Calu3 (cell line): ENCODE data around the gene CELSR2. TPM values are rescaled to one million over a fixed set of nuclear protein-coding genes. Genes with fewer than 3 reads are reported as not detected.

Experiments
- BruUV-seq: library from RNA; stranded (reverse); fragments of 400-500 nt; replicated peaks from 2 replicates; lab custom pipeline; 2021; lab: Mats Ljungman, UMichigan
- CTCF ChIA-PET: fragments of 300-600 bp; sonication (Branson Sonifier 250); formaldehyde crosslinking; loops from one replicate; lab custom pipeline; 2022; ENCODE audit warnings: antibody characterized with exemption; lab: Charles Lee
- DNase-seq: peaks from one replicate; pipeline ENCODE4 v3.0.0; 2022
- H3K27ac Mint-ChIP-seq: one replicate; pipeline ENCODE4 v1.8.0; 2022; ENCODE audit warnings: mixed read lengths; ENCODE audit not compliant: unreplicated experiment
- H3K27me3 Mint-ChIP-seq: one replicate; pipeline ENCODE4 v1.8.0; 2022; ENCODE audit warnings: mixed read lengths; ENCODE audit not compliant: unreplicated experiment
- H3K36me3 Mint-ChIP-seq: one replicate; pipeline ENCODE4 v1.8.0; 2022; ENCODE audit warnings: mild to moderate bottlenecking, moderate library complexity, mixed read lengths; ENCODE audit not compliant: insufficient read depth, unreplicated experiment
- H3K4me1 Mint-ChIP-seq: one replicate; pipeline ENCODE4 v1.8.0; 2022; ENCODE audit warnings: mild to moderate bottlenecking, low read depth, mixed read lengths; ENCODE audit not compliant: unreplicated experiment
- H3K4me3 Mint-ChIP-seq: one replicate; pipeline ENCODE4 v1.8.0; 2022; ENCODE audit warnings: mild to moderate bottlenecking, low read depth, moderate library complexity, mixed read lengths; ENCODE audit not compliant: unreplicated experiment
- H3K9me3 Mint-ChIP-seq: one replicate; pipeline ENCODE4 v1.8.0; 2022; ENCODE audit warnings: low read depth, mixed read lengths; ENCODE audit not compliant: unreplicated experiment
- CTCF ChIP-seq: fragments of 200-600 bp; IDR thresholded peaks from one replicate; pipeline ENCODE4 v1.8.0; 2022; ENCODE audit warnings: antibody characterized with exemption; ENCODE audit not compliant: unreplicated experiment
- intact Hi-C: fragments of 100-400 bp; cut with micrococcal nuclease; formaldehyde crosslinking; loops from one replicate; pipeline ENCODE4 v1.10.0; 2022; ENCODE audit not compliant: unreplicated experiment
- total RNA-seq: library from RNA; stranded (reverse); gene quantifications from 2 replicates; pipeline ENCODE4 v1.2.3, GENCODE V29; 2022

Gene CELSR2
- total RNA-seq, 1 experiment from 2014 or later, result 5.3 TPM

DNA sequence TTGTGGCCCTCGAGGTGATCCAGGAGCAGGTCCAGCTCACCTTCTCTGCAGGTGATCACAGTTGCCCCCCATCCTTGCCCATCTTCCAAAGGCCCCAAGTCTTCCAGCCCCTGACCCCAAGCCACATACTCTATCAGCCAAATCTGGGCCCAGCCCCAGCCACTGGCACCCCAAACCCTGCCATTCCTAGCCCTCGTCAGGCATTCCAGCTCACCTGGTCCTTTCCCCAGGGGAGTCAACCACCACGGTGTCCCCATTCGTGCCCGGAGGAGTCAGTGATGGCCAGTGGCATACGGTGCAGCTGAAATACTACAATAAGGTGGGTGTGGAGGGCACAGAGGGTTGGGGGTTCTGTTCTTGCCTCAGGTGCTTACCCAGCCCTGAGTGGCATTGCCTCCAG, 12.2 kb downstream of the CELSR2 start:
- H3K36me3 Mint-ChIP-seq, result peaks cover 5% of the 10 kb centered on the region
- no TSS peak for BruUV-seq
- CTCF ChIA-PET, result no interaction called here

GRCh38 chr1:109262231-109263055, 13.1 kb downstream of the CELSR2 start:
- no peak for DNase-seq
- Mint-ChIP-seq H3K4me3 (no peak overlapping the region), H3K27me3 (no peaks in the 10 kb centered on the region), H3K9me3 (no peaks in the 10 kb centered on the region), H3K36me3 (peaks cover 5% of the 10 kb centered on the region), H3K4me1 (peaks cover 7% of the 10 kb centered on the region), H3K27ac (no peak overlapping the region)
- intact Hi-C loops, result loop anchor here (1.0 kb wide), 1 partner anchor 137 kb away; no protein-coding TSS in a partner anchor
- CTCF ChIA-PET, result no interaction called here
- no TSS peak for BruUV-seq
- no peak for TF ChIP-seq CTCF

More for the DNA sequence above, 12.2 kb downstream of the CELSR2 start:
- TF ChIP-seq CTCF, result no peak
- DNase-seq, result no peak
- Mint-ChIP-seq H3K4me3 (no peak overlapping the region), H3K4me1 (peaks cover 7% of the 10 kb centered on the region), H3K27ac (no peak overlapping the region), H3K9me3 (no peaks in the 10 kb centered on the region), H3K27me3 (no peaks in the 10 kb centered on the region)
- intact Hi-C loops, result no loop called here

DNA sequence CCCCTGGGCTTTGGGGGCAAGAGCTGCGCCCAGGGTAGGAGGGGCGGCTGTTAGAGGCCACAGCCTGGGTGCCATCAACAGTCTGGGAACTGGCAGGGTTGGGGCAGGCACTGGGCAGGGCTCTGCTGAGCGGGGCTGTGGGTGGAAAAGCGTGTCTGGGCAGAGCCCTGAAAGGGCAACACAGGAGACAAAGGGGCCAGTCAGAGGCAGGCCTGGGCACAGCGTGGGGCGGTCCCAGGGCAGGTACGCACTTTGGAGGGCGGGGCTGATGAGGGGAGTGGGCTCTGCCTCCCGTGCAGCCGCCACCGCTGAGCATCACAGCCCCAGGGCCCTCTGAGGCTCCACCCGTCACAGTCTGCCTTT, 13.9 kb downstream of the CELSR2 start:
- Mint-ChIP-seq H3K27me3 (no peaks in the 10 kb centered on the region), H3K4me1 (peaks cover 7% of the 10 kb centered on the region), H3K36me3 (peaks cover 3% of the 10 kb centered on the region), H3K9me3 (peaks cover 2% of the 10 kb centered on the region), H3K4me3 (no peak overlapping the region), H3K27ac (no peak overlapping the region)
- no peak for DNase-seq
- BruUV-seq, result no TSS peak
- no peak for TF ChIP-seq CTCF
- intact Hi-C loops, result loop anchor here (1.0 kb wide), 1 partner anchor 136 kb away; no protein-coding TSS in a partner anchor
- CTCF ChIA-PET, result no interaction called here

- DNase-seq, result peak; percentile 94
- Mint-ChIP-seq H3K36me3 (peaks cover 7% of the 10 kb centered on the region), H3K27ac (no peak overlapping the region), H3K9me3 (peaks cover 2% of the 10 kb centered on the region), H3K4me3 (no peak overlapping the region), H3K4me1 (peaks cover 7% of the 10 kb centered on the region), H3K27me3 (no peaks in the 10 kb centered on the region)
- CTCF ChIA-PET, result interaction anchor here (0.7 kb wide), 1 partner anchor 10 kb away, joined by 4 read pairs; no protein-coding TSS in a partner anchor
- TF ChIP-seq CTCF, result peak; percentile 95
- no TSS peak for BruUV-seq
- intact Hi-C loops, result loop anchor here (1.0 kb wide), 1 partner anchor 136 kb away; no protein-coding TSS in a partner anchor
These were observed 14.4 kb downstream of the CELSR2 start for GRCh38 chr1:109263597-109264378.
